ENCODE measurements around the gene TTLL11.

Gene TTLL11

GRCh38 chr9:122110100-122110833 is 17.2 kb upstream of the TTLL11 start:
- DNase-seq (ENCODE audit: low read depth in 2 of 2) = no peak

GRCh38 chr9:122109035-122109813 is 16.1 kb upstream of the TTLL11 start:
- no peak for DNase-seq (ENCODE audit: low read depth in 2 of 2)

- no peak for DNase-seq (ENCODE audit: low read depth in 2 of 2)
These were observed 14.2 kb upstream of the TTLL11 start for GRCh38 chr9:122107291-122107805.

- DNase-seq (ENCODE audit: low read depth in 2 of 2) = no peak
These were observed 13.5 kb upstream of the TTLL11 start for GRCh38 chr9:122106576-122106975.

DNA sequence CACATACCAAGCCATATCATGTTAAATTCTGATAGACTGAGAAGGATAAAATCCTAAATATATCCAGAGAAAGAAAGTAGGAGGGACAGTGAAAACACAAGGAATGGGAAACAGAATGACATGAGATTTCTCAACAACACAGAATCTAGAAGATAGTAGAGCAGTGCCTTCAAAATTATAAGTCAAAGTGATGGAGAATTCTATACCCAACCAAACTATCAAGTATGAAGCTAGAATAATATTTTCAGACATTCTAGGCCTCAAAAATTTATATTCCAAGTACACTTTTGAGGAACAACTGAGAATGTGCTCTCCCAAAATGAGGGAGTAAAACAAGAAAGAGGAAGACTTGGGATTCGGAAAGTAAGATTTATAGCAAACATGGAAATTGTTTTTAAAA is 10.9 kb upstream of the TTLL11 start:
- DNase-seq (ENCODE audit: low read depth in 2 of 2) = no peak

GRCh38 chr9:122102156-122102555 is 9.0 kb upstream of the TTLL11 start:
- DNase-seq (ENCODE audit: low read depth in 2 of 2) = no peak

DNA sequence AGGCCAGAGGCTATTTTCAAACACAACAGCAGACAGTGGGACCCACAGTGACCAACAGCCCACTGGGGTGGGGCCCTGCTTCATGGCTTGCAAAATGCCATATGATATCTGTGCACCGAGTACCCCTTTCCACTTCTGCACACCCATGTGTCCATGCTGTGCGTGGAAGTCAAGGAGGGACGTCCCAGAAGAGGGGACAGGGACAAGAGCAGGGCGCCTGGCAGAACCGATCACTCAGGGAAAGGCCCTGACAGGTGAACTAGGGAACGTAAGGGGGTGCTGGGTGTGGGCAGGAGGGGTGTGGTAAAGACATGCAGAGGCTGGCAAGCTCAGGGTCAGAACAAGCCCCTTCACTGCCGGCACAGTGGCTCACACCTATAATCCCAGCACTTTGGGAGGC is 7.6 kb upstream of the TTLL11 start:
- DNase-seq (ENCODE audit: low read depth in 2 of 2) = no peak

DNA sequence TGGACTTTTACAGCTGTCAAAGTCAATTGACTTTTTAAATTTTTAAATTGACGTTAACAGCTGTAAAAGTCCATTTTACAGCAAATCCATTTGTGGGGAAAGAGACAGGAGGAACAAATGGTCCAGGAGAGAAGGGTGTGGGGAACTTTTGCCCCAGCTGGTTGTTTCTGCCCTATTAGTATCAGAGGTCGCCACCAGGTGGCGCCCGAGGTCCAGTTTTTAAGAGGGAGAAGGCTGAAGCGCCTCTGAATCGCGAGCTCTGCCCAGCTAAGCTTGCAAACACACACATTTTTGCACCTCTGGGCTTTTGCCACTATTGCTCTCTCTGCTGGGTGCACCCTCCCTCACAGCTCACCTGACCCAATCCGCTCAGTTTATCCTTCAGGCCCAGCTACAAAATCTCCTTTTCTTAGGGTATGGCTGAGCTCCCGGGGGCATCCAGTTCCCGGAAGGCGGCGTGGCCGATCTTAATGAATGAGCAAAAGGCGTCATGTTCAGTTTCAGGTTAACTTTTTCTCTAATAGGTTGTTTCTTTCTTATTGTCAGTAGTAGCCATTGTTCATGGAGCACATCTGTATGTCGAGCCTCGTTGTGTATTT is 6.3 kb upstream of the TTLL11 start:
- DNase-seq (ENCODE audit: low read depth in 2 of 2) = peak; percentile 65 to 72

- no peak for DNase-seq (ENCODE audit: low read depth in 2 of 2)
These were observed 4.7 kb upstream of the TTLL11 start for GRCh38 chr9:122097679-122098315.

DNA sequence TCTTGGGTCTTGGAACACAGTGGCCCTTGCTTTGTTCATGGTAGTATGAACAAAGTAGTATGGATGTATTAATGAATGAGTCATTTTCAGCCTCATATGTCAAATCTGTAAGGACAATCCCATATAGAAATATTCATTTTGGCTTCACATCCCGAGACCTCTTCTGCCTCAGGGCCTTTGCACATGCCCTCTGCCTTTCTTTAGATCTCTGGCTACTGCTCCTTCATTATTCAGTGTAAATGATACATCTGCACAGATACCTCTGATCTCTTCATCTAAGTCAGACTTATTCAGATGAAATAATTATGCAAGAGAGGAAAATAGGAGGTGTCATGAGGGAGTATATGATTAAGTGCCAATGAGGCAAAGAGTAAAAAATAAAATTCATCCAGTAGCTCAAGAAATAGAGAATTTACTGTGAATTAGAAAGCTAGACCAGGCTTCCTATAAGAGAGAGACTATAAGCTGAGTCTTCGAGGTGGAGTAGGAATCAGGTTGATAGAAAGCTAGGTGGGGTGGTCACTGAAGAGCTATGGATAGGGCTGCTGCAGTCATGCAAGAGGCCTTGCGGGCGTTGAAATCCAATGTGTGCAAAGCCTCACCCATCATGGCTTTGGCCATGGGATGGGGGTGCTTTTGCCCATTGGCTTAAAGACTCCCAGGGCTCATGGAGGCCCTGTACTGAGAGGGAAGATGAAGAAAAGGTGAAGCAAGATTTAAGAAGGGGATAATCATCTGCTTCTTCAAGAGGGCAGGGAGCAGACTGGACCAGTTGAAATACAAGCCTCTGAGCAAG is 3.7 kb upstream of the TTLL11 start:
- DNase-seq (ENCODE audit: low read depth in 2 of 2) = no peak

GRCh38 chr9:122095010-122095767 is 2.1 kb upstream of the TTLL11 start:
- peak; percentile 11 to 28 for DNase-seq (ENCODE audit: low read depth in 2 of 2)

DNA sequence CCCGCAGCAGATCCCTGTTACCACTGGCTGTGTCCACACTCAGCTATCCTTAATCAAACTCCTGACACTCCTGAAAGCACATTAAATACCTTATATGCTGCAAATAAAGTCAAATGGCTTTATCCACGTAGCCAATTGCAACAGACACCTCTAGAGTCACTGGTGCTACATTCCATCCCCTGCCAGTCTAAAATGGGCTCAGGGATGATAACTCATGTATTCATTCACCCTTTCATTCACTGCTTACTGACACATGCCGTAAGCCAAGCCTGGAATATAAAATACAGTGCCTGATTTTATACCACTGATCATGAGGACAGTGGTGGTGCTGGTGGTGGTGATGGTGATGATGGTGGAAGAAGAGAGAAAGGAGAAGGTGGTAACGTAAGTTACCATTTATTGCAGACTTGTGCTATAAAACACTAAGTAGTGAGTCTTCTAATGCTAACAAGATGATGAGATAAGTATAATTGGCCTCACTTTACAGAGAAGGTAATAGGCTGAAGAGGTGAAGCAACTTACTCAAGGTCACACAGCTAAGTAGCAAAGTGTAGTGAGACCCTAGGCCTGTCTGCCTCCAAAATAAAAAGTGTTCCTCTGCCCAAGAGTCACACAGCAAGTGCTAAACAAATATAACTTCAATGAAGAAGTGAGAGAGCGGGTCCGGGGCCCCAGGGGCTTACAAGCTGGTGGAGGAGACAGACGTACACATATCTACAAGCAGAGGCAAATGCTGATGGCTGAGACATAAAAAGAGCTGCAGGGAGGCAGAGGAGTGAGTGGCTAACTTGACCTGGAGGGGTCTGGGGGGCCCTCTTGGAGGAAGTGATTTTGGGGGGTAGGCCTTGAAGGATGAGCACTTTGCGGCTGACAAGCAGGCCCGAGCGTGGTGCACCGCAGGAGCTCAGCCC is 1.2 kb downstream of the TTLL11 start:
- DNase-seq (ENCODE audit: low read depth in 2 of 2) = no peak

DNA sequence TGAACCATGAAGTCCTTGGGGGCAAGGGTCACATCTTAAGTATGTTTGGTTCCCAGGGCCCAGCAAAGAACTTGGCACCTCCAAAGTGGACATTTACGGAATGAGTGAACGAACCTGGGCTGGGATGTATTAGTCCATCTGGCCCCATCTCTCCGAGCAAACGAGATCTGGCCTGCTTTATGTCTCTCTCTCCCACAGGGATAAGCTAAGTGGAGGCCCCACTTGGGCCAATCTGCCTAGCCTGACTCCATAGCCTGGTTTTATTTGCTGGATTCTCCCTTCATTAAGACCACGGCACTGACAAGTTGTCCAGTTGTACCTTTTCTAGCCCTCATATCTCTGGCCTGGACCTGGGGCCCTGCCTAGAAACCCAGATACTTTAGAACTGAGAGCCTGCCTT is 2.1 kb downstream of the TTLL11 start:
- no peak for DNase-seq (ENCODE audit: low read depth in 2 of 2)

GRCh38 chr9:122090287-122090883 is 2.7 kb downstream of the TTLL11 start:
- DNase-seq (ENCODE audit: low read depth in 2 of 2) = no peak

DNA sequence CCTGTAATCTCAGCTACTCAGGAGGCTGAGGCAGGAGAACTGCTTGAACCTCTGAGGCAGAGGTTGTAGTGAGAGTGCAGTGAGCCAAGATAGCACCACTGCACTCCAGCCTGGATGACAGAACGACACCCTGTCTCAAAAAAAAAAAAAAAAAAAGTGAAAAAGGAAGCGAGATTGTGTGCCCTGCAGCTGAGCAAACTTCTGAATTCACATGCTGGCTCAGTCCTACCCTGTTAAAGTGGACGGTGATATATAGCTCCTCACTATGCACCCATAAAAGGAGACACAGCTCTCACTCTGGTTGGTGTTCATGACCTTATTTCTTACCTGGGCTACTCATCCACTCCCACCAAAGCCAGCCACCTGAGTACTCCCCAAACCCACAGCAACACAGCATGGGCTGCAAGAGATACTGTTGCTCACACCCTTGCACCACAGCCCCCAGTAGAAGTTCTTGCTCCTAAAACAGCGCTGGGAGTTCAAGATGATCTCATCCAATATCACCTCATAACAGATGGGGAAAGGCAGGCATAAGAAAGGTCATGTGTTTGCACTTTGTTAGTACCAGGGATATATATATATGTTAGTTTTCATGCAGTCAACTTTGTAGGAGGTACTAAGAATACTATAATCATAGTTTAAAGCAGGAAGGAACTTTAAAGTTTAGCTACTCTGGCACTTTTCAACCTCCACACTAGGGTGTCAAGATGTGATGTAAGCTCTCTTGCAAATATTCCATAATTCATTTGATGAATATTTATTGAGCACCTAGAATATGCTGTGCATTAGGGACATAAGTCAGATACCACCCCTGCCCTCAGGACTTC is 4.0 kb downstream of the TTLL11 start:
- DNase-seq (ENCODE audit: low read depth in 2 of 2) = no peak

DNA sequence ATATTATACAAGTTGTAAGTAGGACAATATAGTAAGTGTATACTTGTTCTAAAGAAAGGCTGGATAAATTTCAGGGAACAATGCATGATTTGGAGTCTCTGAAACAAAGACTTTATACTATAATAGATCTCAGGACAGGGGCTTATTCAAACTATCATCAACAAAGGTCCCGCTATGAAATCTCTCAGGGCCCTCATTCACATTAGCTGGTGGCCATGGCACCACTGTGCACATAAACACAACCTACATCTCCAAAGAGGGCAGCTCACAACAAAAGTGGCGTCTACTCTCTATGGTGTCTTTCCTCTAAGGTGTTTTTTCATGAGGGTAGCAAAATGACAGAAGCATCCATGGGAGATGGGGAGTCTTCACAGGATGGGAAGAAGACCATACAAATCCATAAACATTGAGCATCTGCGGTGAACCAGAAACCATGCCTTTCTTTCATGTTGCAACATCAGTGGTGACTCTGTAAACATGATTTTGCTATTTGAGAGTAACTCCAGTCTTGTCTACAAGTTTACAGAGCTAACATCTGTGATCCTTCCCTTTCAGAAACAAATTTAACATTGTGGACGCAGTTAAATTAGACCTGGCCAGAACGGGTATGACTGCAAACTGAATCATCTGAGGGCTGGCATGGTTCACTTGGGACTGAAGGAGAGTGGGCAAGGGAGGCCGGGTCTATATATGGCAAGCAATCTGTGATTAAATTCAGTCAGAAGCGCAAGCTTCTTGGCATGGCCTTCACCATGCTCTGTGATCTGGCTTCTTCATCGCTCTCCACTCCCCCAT is 5.5 kb downstream of the TTLL11 start:
- no peak for DNase-seq (ENCODE audit: low read depth in 2 of 2)

GRCh38 chr9:122086873-122087272 is 6.2 kb downstream of the TTLL11 start:
- DNase-seq (ENCODE audit: low read depth in 2 of 2) = no peak
